Measurements from ENCODE around the gene OR5L1. TPM values are rescaled to one million over a fixed set of nuclear protein-coding genes. Genes with fewer than 3 reads are reported as not detected.

OR5L1 gene
- polyA plus RNA-seq, 1 donor from 2014 or later = not detected

Other genes starting within 250 kb of the OR5L1 start
- gene OR4C16, start 239.2 kb upstream of the OR5L1 start, polyA plus RNA-seq = not detected
- not detected for gene OR4C11, start 203.7 kb upstream of the OR5L1 start, polyA plus RNA-seq
- gene OR4P4, start 176.3 kb upstream of the OR5L1 start, polyA plus RNA-seq = not detected
- not detected for gene OR4S2, start 163.0 kb upstream of the OR5L1 start, polyA plus RNA-seq
- 0.23 TPM for gene OR4C6, start 149.2 kb upstream of the OR5L1 start, polyA plus RNA-seq
- gene OR5D13, start 37.9 kb upstream of the OR5L1 start, polyA plus RNA-seq = not detected
- gene OR5D14, start 15.8 kb upstream of the OR5L1 start, polyA plus RNA-seq = not detected
- gene OR5D18, start 8.3 kb downstream of the OR5L1 start, polyA plus RNA-seq = not detected
- gene OR5L2, start 15.9 kb downstream of the OR5L1 start, polyA plus RNA-seq = not detected
- not detected for gene OR5D16, start 27.4 kb downstream of the OR5L1 start, polyA plus RNA-seq
- not detected for gene TRIM51, start 71.9 kb downstream of the OR5L1 start, polyA plus RNA-seq
- not detected for gene OR5W2, start 103.2 kb downstream of the OR5L1 start, polyA plus RNA-seq
- gene OR5I1, start 125.0 kb downstream of the OR5L1 start, polyA plus RNA-seq = not detected
- gene OR10AG1, start 158.6 kb downstream of the OR5L1 start, polyA plus RNA-seq = not detected
- gene OR5F1, start 183.3 kb downstream of the OR5L1 start, polyA plus RNA-seq = not detected
- gene OR5AS1, start 216.3 kb downstream of the OR5L1 start, polyA plus RNA-seq = not detected